ENCODE data around the gene SEC14L3.

The SEC14L3 gene

DNA sequence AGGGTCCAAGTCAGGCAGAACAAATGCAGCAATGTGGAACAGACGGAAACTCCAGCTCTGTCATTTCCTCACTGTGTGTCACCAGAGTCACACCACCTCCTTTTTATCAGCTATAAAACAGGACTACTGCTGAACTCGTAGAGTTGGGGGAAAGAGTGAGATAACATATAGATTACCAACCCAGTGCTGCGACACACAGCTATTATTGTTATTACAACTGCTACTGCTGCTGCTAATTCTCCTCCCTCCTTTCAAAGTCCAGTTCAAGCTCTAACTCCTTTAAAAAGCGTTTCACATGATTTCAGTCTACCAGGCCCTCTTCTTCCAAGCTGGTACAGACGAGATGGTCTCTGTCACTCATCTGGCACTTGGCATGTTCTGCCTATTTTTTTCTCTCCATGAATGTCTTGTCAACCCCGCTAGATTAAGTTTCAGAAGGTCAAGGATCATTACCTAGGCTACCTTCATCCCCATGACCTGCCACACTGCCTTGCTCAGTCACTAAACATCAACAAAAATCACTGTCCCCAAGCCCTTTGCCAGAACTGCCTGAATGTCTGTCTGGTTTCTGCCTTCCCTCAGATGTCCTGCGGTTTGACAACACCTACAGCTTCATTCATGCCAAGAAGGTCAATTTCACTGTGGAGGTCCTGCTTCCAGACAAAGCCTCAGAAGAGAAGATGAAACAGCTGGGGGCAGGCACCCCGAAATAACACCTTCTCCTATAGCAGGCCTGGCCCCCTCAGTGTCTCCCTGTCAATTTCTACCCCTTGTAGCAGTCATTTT is 49.9 kb downstream of the SEC14L3 start:
- no peak for DNase-seq

DNA sequence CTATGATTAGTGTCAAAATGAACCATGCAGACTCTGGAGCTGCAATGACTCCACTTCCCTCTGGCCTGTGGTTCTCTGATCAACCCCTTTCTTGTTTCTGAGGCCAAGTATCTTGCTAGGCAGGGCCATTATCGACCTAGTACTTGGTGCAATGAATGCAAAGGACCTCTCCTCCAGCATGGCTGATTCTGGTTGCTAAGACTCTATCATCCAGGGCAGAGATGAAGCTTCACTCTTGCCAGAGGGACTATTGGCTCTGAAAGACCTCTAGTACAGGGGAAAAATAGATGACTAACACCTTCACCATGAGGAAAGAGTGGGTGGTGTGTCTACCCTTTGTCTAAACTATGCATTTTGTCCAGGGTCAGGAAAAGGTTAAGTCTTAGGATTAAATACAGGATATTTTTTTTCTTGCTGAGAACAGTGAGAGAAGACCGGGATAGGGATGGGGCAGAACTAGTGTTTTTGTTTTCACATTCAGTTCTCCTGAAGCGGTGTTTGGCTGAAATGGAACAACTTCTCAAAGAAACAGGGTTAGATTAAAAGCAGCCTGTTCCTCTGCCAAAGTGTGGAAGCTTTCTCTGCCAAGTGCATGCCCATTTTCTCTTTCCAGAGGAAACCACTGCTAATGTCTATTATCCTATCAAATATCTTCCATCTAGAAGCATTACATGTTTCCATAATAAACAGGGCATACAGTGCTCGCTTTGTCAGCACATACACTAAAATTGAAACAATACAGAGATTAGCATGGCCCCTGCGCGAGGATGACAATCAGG is 51.3 kb downstream of the SEC14L3 start:
- no peak for DNase-seq

DNA sequence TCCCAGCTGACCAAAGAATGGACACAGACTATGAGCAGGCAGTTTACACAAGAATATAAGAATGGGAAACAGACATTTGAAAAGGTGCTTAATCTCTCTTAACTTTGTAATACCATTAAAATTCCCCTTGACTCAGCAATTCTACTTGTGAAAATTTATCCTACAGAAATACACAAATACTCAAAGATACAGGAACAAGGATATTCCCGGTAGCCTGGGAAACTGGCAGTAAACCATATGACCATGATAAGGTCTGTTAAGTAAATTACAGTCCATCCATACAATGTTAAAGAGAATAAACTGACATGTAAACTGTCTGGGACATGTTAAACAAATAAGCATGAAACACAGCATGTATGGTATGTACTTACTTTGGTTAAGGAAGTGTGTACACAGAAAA is 55.0 kb downstream of the SEC14L3 start:
- no peak for DNase-seq

DNA sequence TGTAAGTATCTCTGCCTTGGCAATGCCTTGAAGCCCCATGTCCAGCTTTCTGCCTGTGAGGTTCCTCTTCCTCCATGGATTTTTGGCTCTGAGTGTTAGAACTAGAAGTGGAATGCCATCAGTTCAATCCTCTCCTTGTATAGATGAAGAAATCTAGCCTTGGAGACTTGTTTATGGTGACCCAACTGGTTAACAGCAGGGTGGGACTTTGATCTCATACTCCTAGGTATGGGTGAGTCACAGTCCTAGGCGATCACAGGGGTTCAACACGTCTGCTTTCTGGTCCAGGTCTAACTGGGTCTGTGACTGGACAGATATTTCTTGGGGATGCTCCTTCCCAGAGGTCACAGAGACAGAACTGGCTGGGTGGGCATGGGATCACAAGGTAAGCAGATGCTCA is 55.4 kb downstream of the SEC14L3 start:
- DNase-seq: no peak

DNA sequence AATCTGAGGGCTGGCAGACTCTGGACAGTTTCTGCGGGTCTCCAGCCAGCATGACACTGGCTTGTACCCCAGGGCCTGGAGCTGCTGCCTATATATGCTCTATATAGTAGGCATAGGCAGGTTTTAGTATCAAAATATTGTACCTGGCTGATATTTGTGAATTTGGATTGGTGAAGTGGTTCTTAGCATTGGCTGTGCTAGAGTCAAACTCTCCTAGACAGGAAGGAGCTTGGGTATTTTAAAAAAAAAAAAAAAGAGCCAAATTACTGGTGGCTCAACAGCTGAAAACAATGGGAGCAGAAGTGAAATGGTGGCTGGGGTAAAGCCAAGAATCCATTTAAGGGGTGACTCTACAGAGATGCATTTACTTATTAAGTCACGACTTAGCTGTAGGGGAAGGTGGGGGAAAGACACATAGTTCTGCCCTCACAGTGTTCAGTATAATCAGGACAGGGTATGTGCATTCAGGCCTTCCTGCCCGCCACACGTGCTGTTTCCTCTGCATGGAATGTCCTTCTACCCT is 57.2 kb downstream of the SEC14L3 start:
- no peak for DNase-seq

DNA sequence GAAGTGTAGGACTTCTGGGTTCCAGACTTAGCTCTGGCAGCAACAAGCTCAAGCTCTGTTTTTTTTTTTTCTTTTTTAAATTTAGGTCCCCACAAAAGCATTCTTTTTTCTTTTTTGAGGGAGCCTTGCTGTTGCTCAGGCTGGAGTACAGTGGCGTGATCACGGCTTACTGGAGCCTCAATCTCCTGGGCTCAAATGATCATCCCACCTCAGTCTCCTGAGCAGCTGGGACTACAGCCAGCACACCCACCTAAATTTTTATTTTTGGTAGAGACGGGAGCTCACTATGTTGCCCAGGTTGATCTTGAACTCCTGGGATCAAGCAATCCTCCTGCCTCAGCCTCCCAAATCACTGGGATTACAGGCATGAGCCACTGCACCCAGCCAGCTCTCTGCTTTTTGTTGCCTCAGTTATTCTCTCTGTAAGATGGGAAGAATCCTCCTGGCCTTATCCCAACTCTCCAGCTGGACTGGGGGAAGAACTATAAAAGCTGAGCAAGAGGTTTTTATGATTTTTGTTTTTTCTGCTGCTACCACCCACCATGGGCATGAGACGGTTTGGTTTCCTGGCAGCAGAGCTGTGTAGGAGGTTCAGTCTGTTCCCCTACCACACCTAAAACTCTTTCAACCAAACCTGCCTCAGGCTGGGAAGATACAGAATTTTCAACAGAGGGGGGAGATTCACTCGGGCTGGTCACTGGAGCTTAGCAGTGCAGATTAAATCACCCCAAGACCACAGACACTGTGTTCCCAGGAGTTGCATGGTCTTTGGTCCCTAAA is 57.9 kb downstream of the SEC14L3 start:
- DNase-seq: no peak

DNA sequence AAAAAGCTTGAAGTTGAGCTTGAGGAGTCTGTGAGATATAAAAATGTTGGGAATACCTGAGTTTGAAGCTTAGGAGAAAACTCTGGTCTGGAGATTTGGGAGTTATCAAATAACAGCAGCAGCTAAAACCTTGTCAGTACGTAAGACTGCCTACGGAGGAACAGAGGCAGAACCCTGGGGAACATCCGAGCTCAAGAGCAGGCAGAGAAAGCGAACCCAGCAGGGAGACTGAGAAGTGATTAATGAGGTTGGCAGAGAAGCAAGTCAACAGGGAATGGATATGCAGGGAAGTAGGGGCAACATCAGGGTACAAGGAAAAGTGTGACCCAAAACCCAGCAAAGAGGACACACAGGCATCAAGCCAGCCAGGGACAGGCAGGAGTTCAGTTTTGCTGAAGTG is 58.8 kb downstream of the SEC14L3 start:
- no peak for DNase-seq

DNA sequence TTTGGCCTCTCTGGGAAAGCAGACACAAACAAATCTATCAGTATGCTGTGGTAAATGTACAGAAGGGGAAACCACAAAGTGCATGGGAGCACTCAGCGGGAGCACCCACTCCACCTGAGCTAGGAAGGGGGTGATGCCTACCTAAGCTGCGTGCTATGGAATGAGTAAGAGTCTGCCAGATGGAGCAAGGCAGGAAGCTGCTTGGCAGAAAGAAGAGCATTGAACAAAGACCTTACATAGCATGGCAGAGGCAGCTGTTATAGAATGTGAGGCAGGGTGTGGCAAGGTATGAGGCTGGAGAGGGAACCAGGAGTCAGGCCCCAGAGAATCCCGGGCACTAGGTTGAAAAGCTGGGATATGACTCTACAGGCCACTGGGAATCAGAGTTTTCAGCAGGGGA is 60.0 kb downstream of the SEC14L3 start:
- DNase-seq: no peak
